ENCODE results near the gene PKP1. TPM values are rescaled to one million over a fixed set of nuclear protein-coding genes. Genes with fewer than 3 reads are reported as not detected.

The PKP1 gene
- total RNA-seq, 1 experiment from 2014 or later = 0.94 TPM

- intact Hi-C loops (cut with micrococcal nuclease; ENCODE audit: unreplicated experiment) = no loop called here
- DNase-seq = no peak
Measured at GRCh38 chr1:201329286-201329685, 46.0 kb downstream of the PKP1 start.

GRCh38 chr1:201329801-201330200, 46.5 kb downstream of the PKP1 start:
- no peaks in the 10 kb centered on the region for H4K20me1 ChIP-seq (ENCODE audit: insufficient read depth)
- H3K9me2 ChIP-seq (ENCODE audit: insufficient read depth) = no peaks in the 10 kb centered on the region
- BruUV-seq (replicated peaks) = no TSS peak
- no peaks in the 10 kb centered on the region for H3K4me1 ChIP-seq (replicated peaks; ENCODE audit: insufficient read depth)
- H3K27me3 ChIP-seq (ENCODE audit: insufficient read depth, low read depth) = peaks cover 6% of the 10 kb centered on the region; the same call in 1 of the 2 replicates
- H3K4me3 ChIP-seq = no peak overlapping the region
- no peak overlapping the region for H2AFZ ChIP-seq
- POLR2A ChIA-PET (ENCODE audit: unreplicated experiment) = no interaction called here
- DNase-seq = peak in 1 of 2 experiments; percentile 11
- no peaks in the 10 kb centered on the region for H3K9me3 ChIP-seq (ENCODE audit: insufficient read depth, low read depth)
- H3K79me2 ChIP-seq (ENCODE audit: low read depth) = no peaks in the 10 kb centered on the region
- no peaks in the 10 kb centered on the region for H3F3A ChIP-seq (ENCODE audit: insufficient read depth, low read depth)
- no peak overlapping the region for H3K4me2 ChIP-seq
- no peak for TF ChIP-seq EZH2 (IDR thresholded peaks at IDR 0.05; ENCODE audit: low read depth)
- no peak for TF ChIP-seq CTCF (conservative IDR thresholded peaks at IDR 0.05)
- H3K36me3 ChIP-seq (ENCODE audit: low read depth) = no peaks in the 10 kb centered on the region
- no peak overlapping the region for H3K27ac ChIP-seq
- intact Hi-C loops (cut with micrococcal nuclease; ENCODE audit: unreplicated experiment) = no loop called here
- CTCF ChIA-PET = no interaction called here

More at GRCh38 chr1:201329286-201329685, 46.0 kb downstream of the PKP1 start:
- Histone ChIP-seq H3K9me2 (ENCODE audit: insufficient read depth) (no peaks in the 10 kb centered on the region), H3K9me3 (ENCODE audit: insufficient read depth, low read depth) (no peaks in the 10 kb centered on the region), H3K36me3 (ENCODE audit: low read depth) (no peaks in the 10 kb centered on the region), H3K4me1 (replicated peaks; ENCODE audit: insufficient read depth) (no peaks in the 10 kb centered on the region), H3K4me2 (no peak overlapping the region), H3K27me3 (ENCODE audit: insufficient read depth, low read depth) (peaks cover 8% of the 10 kb centered on the region; the same call in 1 of the 2 replicates), H3K79me2 (ENCODE audit: low read depth) (no peaks in the 10 kb centered on the region), H3K4me3 (no peak overlapping the region), H3F3A (ENCODE audit: insufficient read depth, low read depth) (no peaks in the 10 kb centered on the region), H4K20me1 (ENCODE audit: insufficient read depth) (no peaks in the 10 kb centered on the region), H2AFZ (no peak overlapping the region), H3K27ac (no peak overlapping the region)
- POLR2A ChIA-PET (ENCODE audit: unreplicated experiment) = interaction anchor here (0.6 kb wide), 1 partner anchor 44 kb away, joined by 3 read pairs; no protein-coding TSS in a partner anchor
- TF ChIP-seq CTCF (conservative IDR thresholded peaks at IDR 0.05) (no peak), EZH2 (IDR thresholded peaks at IDR 0.05; ENCODE audit: low read depth) (no peak)
- CTCF ChIA-PET = no interaction called here
- BruUV-seq (replicated peaks) = no TSS peak

- BruUV-seq (replicated peaks) = no TSS peak
- no peak overlapping the region for H3K4me3 ChIP-seq
- ChIA-PET CTCF (no interaction called here), POLR2A (ENCODE audit: unreplicated experiment) (no interaction called here)
- H3K4me1 ChIP-seq (replicated peaks; ENCODE audit: insufficient read depth) = no peaks in the 10 kb centered on the region
- no peaks in the 10 kb centered on the region for H3K36me3 ChIP-seq (ENCODE audit: low read depth)
- H3K27me3 ChIP-seq (ENCODE audit: insufficient read depth, low read depth) = peaks cover 6% of the 10 kb centered on the region; the same call in 1 of the 2 replicates
- no peaks in the 10 kb centered on the region for H3K9me3 ChIP-seq (ENCODE audit: insufficient read depth, low read depth)
- H3K4me2 ChIP-seq = no peak overlapping the region
- no peaks in the 10 kb centered on the region for H3K9me2 ChIP-seq (ENCODE audit: insufficient read depth)
- H3F3A ChIP-seq (ENCODE audit: insufficient read depth, low read depth) = no peaks in the 10 kb centered on the region
- TF ChIP-seq EZH2 (IDR thresholded peaks at IDR 0.05; ENCODE audit: low read depth) (no peak), CTCF (conservative IDR thresholded peaks at IDR 0.05) (no peak)
- no peak overlapping the region for H2AFZ ChIP-seq
- peak in 1 of 2 experiments; percentile 21 for DNase-seq
- H3K27ac ChIP-seq = no peak overlapping the region
- intact Hi-C loops (cut with micrococcal nuclease; ENCODE audit: unreplicated experiment) = no loop called here
- no peaks in the 10 kb centered on the region for H3K79me2 ChIP-seq (ENCODE audit: low read depth)
- H4K20me1 ChIP-seq (ENCODE audit: insufficient read depth) = no peaks in the 10 kb centered on the region
Measured at GRCh38 chr1:201330541-201330940, 47.2 kb downstream of the PKP1 start.
